Hematopoietic multipotent progenitor cell treated with erythropoietin and hydrocortisone succinate and interleukin-3 and kit ligand, for 15 days (in vitro differentiated cells): ENCODE data around the gene NUMBL.
"Not testable (repeated sequence)": the region's sequence is repeated elsewhere in the genome, so short reads cannot be mapped to it uniquely, and the experiment has no call there.

Source experiments
- DNase-seq: peaks from one replicate; pipeline ENCODE4 v3.0.0-alpha.2; 2015; ENCODE audit warnings: low spot score

The NUMBL gene

DNA sequence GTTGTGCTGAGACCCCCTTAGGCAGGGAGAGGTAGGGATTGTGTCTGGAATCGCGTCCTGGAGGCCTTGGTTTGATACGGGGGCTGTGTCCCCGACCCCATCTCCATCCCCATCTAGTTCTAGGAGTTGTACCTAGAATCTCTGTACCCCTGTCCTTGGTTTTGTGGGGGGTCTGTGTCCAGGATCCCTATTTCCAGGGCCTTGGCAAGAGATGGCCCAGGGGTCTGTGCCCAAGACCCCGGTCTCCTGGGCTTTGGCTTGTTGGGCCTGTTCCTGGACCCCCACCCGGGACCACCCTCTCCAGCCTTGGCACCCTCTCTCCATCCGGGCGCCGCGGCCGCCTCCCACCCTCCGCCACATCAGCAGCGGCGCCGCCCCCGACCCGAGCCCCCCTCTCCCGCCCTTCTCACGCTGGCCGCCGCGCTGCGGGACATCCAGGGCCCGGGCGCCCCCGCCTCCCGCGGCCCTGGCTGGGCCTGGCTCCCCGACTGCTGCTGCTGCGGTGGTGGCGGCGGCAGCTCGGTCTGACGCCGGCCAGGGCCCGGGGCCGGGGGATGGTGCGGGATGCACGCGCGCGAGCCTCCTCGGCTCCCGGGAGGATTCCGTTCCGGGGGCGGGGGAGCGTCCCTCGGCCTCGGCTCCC is at the start of gene NUMBL:
TSS of gene NUMBL (minus strand) at position 602 of the 643 bp plus-strand sequence. CDS start at position 434, 168 bp downstream.
- DNase-seq: no peak

DNA sequence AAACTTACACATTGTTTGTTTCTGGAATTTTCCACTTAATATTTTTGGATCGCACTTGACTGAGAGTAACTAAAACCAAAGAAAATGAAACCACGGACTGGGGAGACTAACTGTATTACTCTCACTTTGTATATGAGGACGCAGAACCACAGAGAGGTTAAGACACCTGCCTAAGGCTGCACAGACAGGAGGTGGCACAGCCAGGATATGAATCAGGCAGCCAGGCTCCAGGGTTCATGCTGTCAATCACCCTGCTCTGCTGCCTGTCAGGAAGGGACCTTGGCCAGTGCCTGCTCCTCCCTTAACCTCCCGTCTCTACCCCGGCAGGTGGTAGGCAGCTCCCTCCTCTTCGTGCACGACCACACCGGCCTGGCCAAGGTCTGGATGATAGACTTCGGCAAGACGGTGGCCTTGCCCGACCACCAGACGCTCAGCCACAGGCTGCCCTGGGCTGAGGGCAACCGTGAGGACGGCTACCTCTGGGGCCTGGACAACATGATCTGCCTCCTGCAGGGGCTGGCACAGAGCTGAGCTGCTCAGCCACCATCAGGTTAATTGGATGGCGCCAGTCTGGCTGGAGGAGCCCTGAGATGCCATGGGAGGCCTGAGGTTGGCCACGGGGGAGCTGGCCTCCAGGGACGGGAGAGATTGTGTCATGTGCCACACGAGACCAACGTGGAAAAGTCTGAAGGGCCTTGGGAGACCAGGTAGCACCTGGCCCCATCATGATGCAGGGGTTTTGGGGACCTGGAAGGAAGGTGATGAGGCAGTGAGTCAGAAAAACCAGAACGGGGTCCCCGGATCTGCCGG is 48.8 kb upstream of the NUMBL start:
- no peak for DNase-seq

DNA sequence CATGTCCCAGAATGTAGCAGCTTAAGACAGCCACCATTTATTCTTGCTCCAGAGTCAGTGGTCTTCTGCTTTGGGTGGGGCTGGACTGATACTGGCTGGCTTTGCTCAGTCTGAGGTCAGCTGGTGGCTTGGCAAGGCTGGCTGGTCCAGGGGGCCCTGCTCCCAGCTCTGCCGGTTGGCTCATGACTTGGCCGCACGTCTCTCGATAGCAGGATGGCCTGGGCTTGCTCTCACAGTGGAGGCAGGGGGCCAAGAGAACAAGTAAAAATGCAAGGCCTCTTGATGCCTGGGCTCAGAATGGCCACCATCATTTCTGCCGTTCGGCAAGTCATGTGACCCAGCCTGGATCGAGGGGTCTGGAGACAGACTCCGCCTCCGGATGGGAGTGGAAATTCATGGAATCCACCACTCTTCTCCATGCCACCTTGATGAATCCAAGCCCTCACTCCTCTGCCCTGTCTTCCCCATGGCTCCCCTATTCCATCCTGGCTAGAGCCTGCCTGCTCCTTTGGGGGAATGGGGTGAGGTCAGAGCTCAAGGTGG is 46.7 kb upstream of the NUMBL start:
- no peak for DNase-seq

DNA sequence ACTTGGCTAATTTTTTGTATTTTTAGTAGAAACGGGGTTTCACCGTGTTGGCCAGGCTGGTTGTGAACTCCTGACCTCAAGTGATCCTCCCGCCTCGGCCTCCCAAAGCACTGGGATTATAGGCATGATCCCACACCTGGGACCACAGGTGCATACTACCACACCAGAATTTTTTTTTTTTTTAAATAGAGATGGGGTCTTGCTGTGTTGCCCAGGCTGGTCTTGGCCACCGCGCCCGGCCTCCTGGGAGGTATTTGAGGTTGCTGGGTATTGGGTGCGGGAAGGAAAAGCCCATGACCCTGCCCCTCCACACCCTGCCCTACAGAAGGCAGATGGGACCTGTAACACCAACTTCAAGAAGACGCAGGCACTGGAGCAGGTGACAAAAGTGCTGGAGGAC is 46.2 kb upstream of the NUMBL start:
- DNase-seq: no peak

DNA sequence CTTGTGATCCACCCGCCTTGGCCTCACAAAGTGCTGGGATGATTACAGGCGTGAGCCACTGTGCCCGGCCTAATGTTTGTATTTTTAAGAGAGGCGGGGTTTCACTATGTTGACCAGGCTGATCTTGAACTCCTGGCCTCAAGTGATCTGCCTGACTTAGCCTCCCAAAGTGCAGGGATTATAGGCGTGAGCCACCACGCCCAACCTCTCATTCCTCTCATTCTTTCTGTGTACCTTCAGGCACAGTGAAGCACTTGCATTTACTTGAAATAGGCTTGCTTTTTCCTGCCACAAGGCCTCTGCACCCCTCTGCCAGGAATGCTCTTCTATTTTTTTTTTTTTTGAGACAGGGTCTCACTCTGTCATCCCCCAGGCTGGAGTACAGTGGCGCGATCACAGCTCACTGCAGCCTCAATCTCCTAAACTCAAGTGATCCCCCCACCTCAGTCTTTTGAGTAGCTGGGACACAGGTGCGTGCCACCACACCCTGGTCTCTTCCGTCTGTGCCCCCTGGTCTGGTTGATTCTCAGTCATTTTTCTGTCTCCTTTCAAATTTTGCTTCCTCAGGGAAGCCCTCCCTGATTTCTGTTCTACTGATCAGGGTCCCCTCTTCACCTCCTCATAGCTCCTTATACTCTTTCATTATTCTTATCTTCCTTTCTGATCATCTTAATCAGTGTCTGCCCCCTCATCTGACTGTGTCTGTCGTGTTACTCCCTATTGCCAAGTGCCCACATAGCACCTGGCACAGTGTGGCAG is 44.7 kb upstream of the NUMBL start:
- DNase-seq: no peak

DNA sequence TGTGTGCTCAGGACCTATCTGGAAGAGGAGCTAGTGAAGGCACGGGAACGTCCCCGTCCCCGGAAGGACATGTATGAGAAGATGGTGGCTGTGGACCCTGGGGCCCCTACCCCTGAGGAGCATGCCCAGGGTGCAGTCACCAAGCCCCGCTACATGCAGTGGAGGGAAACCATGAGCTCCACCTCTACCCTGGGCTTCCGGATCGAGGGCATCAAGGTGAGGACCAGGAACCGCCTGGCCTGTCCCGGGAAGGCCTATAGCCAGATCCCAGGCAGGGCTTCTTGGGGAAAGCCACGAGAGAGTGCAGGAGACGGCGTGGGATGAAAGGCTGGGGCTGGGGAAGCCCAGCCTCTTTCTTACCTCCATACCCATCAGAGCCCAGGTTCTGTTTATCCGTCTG is 42.7 kb upstream of the NUMBL start:
- no peak for DNase-seq

DNA sequence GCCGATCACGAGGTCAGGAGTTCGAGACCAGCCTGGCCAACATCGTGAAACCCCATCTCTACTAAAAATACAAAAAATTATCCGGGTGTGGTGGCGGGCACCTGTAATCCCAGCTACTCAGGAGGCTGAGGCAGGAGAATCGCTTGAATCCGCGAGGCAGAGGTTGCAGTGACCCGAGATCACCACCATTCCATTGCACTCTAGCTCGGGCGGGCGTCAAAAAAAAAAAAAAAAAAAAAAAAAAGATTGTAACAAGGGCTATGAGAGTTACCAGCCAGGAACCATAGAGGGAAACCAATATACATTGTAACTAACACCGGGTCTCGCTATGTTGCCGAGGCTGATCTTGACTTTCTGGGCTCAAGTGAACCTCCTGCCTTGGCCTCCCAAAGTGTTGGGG is 41.9 kb upstream of the NUMBL start:
- DNase-seq: not testable (repeated sequence)

DNA sequence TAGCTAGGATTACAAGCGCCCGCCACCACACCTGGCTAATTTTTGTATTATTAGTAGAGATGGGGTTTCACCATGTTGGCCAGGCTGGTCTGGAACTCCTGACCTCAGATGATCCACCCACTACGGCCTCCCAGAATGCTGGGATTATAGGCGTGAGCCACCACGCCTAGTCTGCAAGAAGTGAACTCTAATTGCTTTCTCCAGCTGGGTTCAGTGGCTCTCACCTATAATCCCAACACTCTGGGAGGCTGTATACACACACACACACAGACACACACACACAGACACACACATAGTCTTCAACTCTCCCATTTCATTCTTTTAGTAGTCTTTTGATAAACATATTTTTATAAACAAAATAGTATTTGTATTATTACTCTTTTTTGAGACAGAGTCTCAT is 39.6 kb upstream of the NUMBL start:
- DNase-seq: not testable (repeated sequence)

DNA sequence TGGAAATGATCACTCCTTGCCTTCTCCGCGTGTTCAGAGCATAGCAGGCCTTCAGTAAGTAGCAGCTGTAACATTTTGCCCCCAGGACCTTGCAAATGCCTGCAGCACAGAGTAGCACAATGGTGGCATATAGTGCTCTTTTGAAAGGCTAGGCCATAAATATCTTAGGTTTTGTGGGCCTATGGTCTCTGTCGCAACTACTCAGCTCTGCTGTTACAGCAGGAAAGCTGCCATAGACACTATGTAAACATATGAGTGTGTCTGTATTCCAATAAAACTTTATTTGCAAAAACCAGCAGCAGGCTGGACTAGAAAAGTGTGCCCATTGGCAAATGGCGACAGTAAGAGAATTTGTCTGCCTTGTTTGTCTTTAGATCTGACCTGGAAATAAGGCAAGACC is 35.8 kb upstream of the NUMBL start:
- no peak for DNase-seq

DNA sequence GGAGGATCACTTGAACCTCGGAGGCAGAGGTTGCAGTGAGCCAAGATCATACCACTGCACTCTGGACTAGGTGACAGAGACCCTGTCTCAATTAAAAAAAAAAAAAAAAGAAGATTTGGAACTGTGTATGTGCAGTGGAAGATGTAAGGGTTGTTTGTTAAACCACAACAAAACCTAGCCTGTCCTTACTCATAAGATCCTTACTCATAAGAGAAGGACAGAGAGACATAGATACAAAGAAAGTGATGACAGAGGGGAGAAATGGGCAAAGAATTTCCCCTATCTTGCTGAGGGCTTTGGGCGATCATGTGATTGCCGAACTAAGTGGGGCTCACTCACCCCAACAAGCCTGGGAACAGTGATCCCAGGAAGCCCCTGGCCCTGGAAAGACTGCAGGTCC is 34.4 kb upstream of the NUMBL start:
- DNase-seq: no peak

DNA sequence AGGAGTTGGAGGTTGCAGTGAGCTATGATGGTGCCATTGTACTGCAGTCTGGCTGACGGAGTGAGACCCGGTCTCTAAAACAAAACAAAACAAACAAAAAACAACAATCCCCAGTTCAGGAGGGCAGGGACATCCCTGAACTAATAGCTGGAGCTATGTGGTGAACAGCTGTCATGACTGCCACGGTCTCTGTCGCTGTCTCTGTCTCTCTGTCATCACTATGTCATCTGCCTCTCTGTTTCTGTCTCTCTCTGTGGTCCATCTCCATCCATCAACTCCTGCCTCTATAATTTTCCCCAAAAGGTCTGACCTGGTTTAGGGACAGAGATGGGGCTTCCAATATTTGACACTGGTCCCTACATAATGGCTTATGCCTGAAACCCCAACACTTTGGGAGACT is 33.9 kb upstream of the NUMBL start:
- no peak for DNase-seq

DNA sequence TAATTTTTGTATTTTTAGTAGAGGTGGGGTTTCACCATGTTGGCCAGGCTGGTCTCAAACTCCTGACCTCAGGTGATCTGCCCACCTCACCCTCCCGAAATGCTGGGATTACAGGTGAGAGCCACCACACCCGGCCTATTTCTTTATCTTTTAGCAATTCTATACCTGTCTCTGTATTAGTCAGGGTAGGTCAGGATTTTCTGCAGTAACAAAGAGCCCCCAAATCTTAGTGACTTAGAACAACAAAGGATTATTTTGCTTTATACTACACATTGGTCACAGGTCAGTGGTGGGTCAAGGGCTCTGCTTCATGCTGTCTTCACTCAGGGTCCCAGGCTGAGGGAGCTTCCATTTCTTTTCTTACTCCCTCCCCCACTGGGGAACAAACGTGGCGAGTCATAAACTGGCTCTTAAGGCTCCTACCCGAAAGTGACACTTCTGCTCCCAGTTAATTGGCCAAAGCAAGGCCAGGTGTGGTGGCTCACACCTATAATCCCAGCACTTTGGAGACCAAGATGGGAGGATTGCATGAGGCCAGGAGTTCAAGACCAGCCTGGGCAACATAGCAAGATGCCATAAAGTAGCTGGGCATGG is 33.3 kb upstream of the NUMBL start:
- DNase-seq: no peak

DNA sequence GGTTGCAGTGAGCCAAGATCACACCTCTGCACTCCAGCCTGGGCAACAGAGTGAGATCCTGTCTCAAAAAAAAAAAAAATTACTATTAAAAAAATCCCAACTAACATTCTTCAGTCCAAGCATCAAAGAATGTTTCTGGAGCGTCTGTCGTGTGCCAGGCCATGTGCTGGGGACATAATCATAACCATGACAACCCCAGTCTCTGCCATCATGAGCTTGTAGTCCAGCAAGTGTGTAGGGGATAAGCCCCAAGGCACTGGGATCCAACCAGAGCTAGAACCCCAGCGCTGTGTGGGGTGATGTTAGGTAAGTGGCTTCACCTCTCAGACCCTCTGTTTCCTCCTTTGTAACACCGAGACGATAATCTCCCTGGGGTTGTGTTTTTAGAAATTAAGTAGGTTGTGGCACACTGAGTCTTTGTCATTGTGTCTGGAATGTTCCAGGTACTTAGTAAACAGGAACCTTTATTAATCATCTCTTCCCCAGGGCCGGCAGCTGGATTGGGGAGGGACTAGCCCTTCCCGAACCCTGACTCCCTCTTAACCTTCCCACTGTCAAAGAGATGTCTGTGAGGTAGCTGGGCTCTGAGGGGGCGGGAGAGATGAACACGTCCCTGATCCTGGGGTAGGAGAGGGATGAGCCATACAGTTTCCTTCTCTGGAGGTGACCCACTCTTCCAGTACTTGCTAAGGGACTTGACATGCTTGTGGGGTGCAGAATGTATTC is 31.6 kb upstream of the NUMBL start:
- no peak for DNase-seq

DNA sequence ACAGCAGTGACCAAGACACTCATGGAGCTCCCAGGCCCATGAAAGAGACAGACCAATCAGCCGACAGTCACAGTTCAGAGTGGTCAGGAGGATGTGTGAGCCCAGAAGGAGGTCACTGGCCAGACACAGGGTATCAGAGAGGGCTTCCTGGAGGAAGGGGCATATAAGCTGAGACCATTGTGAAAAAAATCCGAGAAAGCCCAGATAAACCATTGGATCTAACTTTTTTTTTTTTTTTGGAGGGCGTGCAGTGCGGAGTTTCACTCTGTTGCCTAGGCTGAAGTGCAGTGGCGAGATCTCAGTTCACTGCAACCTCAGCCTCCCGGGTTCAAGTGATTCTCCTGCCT is 30.7 kb upstream of the NUMBL start:
- DNase-seq: no peak

DNA sequence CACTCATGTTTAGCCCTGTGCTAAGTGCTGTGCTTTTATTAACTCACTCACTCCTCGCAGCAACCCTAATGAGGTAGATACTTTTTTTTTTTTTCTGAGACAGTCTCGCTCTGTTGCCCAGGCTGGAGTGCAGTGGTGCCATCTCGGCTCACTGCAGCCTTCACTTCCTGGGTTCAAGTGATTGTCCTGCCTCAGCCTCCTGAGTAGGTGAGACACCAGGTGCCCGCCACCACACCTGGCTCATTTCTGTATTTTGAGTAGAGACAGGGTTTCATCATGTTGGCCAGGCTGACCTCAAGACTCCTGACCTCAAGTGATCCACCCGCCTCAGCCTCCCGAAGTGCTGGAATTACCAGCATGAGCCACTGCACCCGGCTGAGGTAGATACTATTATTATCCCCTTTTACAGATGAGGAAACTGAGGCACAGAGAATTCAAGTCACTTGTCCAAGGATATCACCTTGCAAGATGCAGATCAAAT is 29.0 kb upstream of the NUMBL start:
- no peak for DNase-seq

DNA sequence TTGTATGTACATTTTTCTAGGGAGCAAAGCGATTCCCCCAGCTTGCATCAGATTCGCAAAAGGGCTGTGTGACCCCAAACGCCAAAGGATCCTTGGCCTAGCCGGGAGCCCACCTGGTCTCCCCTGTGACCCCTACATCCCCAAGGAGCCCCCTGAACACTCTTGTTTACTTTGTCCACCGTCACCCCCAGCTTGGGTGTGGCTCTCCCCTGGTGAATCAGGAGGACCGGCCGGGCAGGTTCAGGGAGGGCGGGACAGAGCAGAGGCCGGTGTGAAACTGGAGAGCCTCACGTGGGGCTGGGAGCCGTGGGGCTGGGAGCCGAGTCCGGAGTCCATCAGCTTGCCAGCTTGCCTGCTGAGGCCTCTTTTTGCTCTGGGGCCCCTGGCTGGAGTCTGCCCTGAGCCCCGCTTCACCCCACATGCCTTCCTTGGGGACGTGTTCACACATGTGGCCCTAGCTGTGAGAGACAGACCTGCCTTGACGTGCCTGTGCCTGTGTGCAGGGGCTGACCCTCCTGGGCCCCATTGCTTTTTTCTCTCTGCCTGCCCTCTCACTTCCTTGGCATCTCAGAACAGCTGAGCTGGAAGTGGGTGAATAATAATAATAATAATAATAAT is 28.4 kb upstream of the NUMBL start:
- DNase-seq: peak; percentile 50

DNA sequence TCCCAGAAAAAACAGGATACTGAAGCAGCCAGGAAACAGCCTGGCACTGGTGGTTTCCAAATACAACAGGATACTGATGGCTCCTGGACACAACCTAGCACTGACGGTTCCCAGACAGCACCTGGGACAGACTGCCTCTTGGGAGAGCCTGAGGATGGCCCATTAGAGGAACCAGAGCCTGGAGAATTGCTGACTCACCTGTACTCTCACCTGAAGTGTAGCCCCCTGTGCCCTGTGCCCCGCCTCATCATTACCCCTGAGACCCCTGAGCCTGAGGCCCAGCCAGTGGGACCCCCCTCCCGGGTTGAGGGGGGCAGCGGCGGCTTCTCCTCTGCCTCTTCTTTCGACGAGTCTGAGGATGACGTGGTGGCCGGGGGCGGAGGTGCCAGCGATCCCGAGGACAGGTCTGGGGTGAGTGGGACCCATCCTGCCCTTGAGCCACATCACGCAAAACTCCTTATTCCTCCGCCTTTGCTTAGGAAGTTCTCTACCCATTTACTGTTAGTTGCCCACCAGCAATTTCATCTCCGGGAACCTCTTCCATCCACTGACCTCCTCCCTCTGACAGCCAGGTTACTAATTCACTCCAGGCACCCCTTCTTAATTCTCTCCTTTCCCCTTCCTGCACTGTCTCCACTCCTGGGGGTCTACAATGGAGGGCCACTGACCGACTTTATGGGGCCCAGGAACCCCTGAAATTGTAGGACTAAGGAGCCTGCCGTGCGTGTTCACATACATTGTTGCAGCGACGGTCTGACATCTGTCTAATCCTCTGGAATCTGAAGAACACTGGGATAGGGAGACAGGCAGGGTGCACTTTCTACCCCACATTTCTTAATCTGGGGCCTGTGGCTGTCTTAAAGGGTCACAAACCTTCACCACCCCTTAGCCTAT is 27.7 kb upstream of the NUMBL start:
- DNase-seq: peak; percentile 14

DNA sequence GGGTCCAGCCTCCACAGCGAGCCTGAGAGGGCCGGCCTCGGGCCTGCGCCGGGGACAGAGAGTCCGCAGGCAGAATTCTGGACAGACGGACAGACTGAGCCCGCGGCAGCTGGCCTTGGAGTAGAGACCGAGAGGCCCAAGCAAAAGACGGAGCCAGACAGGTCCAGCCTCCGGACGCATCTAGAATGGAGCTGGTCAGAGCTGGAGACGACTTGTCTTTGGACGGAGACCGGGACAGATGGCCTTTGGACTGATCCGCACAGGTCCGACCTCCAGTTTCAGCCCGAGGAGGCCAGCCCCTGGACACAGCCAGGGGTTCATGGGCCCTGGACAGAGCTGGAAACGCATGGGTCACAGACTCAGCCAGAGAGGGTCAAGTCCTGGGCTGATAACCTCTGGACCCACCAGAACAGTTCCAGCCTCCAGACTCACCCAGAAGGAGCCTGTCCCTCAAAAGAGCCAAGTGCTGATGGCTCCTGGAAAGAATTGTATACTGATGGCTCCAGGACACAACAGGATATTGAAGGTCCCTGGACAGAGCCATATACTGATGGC is 27.0 kb upstream of the NUMBL start:
- DNase-seq: peak; percentile 15

DNA sequence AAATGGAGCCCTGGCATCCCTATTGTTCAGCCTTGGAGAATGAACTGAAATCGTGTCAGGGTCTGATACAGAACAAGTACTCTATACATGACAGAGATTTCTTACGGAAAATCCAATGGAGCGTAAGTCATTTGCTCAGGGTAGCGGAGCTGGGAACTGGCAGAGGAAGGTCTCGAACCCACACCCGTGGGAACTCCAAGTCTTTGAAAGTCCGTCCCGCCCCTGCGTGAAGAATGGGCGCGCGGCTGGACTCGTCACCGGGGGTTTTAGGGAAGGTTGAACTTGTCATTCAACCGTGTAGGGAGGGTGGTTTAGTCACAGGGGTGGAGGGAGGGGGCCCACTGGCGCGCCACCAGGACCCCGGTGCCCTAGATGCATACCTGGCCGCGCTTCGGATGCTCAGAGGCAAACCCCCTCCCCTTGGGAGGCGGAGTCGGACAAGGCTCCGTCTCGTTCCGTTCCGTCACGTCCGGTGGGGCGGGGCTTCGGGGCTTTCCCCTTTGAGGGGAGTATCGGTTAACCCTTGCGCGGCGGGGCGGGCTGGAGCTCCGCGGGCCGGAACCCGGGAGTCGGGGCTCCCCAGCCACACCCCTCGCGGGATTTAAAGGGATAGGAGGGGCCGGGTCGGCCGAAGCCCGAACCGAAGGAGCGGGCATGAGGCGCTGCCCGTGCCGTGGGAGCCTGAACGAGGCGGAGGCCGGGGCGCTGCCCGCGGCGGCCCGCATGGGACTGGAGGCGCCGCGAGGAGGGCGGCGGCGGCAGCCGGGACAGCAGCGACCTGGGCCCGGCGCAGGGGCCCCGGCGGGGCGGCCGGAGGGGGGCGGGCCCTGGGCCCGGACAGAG is 26.3 kb upstream of the NUMBL start, which contains the start of the genes COQ8B and ITPKC:
TSS of gene COQ8B (minus strand) at position 405 of the 843 bp plus-strand sequence. CDS start 2,254 bp downstream, outside the sequence.
TSS of gene ITPKC (plus strand) at position 631 of the 843 bp plus-strand sequence. CDS start at position 655, 24 bp downstream.
- peak; percentile 96 for DNase-seq
